Renal cortex interstitium (tissue), 11 donors: ENCODE measurements around the gene LRRC31. TPM values are rescaled to one million over a fixed set of nuclear protein-coding genes. Genes with fewer than 3 reads are reported as not detected.

Experiments used
- DNase-seq, 11 donors: peaks; one replicate each; pipeline ENCODE4 v3.0.0-alpha.2; 2013; ENCODE audit warnings: low read depth in 9 of 11, low spot score in 4 of 11; ENCODE audit errors: extremely low read depth in 1 of 11
- polyA plus RNA-seq, 3 donors: library from polyadenylated mRNA; unstranded; fragments of 120-200 nt; gene quantifications; one replicate each; pipeline ENCODE4 v1.2.1, GENCODE V29; 2013; ENCODE audit not compliant: insufficient read length in 3 of 3

LRRC31 gene
- polyA plus RNA-seq, 3 donors = 0.17 to 0.36 (median 0.33) TPM

- no peak for DNase-seq
Observed at GRCh38 chr3:169822983-169823382, 46.8 kb downstream of the LRRC31 start.

GRCh38 chr3:169822540-169822939 lies 47.2 kb downstream of the LRRC31 start:
- DNase-seq = no peak

GRCh38 chr3:169822091-169822490 lies 47.6 kb downstream of the LRRC31 start:
- no peak for DNase-seq

- no peak for DNase-seq
Observed at GRCh38 chr3:169818316-169818715, 51.4 kb downstream of the LRRC31 start.

GRCh38 chr3:169815590-169816150 lies 54.1 kb downstream of the LRRC31 start:
- DNase-seq = no peak

GRCh38 chr3:169813757-169814517 lies 55.8 kb downstream of the LRRC31 start:
- DNase-seq = peak in 1 of 11 donors; percentile 13

- peak in 1 of 11 donors; percentile 20 for DNase-seq
Observed at GRCh38 chr3:169813278-169813677, 56.5 kb downstream of the LRRC31 start.

GRCh38 chr3:169812332-169813235 lies 57.2 kb downstream of the LRRC31 start, which contains the start of the genes LRRC34 and LRRIQ4:
Gene LRRC34, minus strand, starts transcription at chr3:169812904. Its CDS starts 356 bp downstream, at chr3:169812548.
Gene LRRIQ4, plus strand, starts transcription at chr3:169812870. Its CDS starts 9,052 bp downstream, at chr3:169821922.
- DNase-seq = peak in 10 of 11 donors; percentile 45 to 70 (median 64)

- DNase-seq = peak in 7 of 11 donors; percentile 7 to 51 (median 34)
Observed at GRCh38 chr3:169811631-169812331, 58.0 kb downstream of the LRRC31 start.

GRCh38 chr3:169809230-169809795 lies 60.4 kb downstream of the LRRC31 start:
- no peak for DNase-seq

- no peak for DNase-seq
Observed at GRCh38 chr3:169804681-169805080, 65.1 kb downstream of the LRRC31 start.

- no peak for DNase-seq
Observed at GRCh38 chr3:169792359-169792758, 77.4 kb downstream of the LRRC31 start.

GRCh38 chr3:169790687-169791429 lies 78.9 kb downstream of the LRRC31 start:
- no peak for DNase-seq

- DNase-seq = no peak
Observed at GRCh38 chr3:169790219-169790618, 79.5 kb downstream of the LRRC31 start.
